Left renal cortex interstitium (tissue), 4 donors: ENCODE measurements around the gene ORAI2. TPM values are rescaled to one million over a fixed set of nuclear protein-coding genes. Genes with fewer than 3 reads are reported as not detected.
"Not testable (repeated sequence)": the region's sequence is repeated elsewhere in the genome, so short reads cannot be mapped to it uniquely, and the experiment has no call there.

ENCODE experiments used
- DNase-seq, 4 donors: peaks; one replicate each; pipeline ENCODE4 v3.0.0-alpha.2; 2013; ENCODE audit warnings: low read depth in 4 of 4, low spot score in 2 of 4, missing footprints in 1 of 4
- polyA plus RNA-seq, 4 donors: library from polyadenylated mRNA; unstranded; fragments of 120-200 nt; gene quantifications; one replicate each; pipeline ENCODE4 v1.2.1, GENCODE V29; 2013; ENCODE audit not compliant: insufficient read length in 4 of 4

The ORAI2 gene
- 10 to 100 TPM; 16.7 to 28.7 (median 22.5) TPM for polyA plus RNA-seq

- DNase-seq = no peak
Observed at GRCh38 chr7:102433219-102434038, at the start of gene ORAI2. Gene ORAI2 (plus strand): TSS chr7:102433575. CDS start chr7:102438957, 5,382 bp downstream.

- DNase-seq = no peak
Observed at GRCh38 chr7:102387064-102387463, 46.3 kb upstream of the ORAI2 start.

GRCh38 chr7:102389810-102390209, 43.6 kb upstream of the ORAI2 start:
- no peak for DNase-seq

GRCh38 chr7:102390697-102391484, 42.5 kb upstream of the ORAI2 start:
- peak in 2 of 4 donors; percentile 62 to 63 for DNase-seq

GRCh38 chr7:102392330-102392729, 41.0 kb upstream of the ORAI2 start:
- DNase-seq = no peak

- no peak for DNase-seq
Observed at GRCh38 chr7:102393467-102393866, 39.9 kb upstream of the ORAI2 start.

- no peak for DNase-seq
Observed at GRCh38 chr7:102395592-102395872, 37.8 kb upstream of the ORAI2 start.

- DNase-seq = peak; percentile 80 to 85 (median 82)
Observed at GRCh38 chr7:102395873-102396709, 37.3 kb upstream of the ORAI2 start, which contains the start of gene PRKRIP1. Gene PRKRIP1 (plus strand): TSS chr7:102396363. CDS start chr7:102396412, 49 bp downstream.

GRCh38 chr7:102396710-102397019, 36.7 kb upstream of the ORAI2 start:
- DNase-seq = peak in 1 of 4 donors; percentile 39

GRCh38 chr7:102398543-102398942, 34.8 kb upstream of the ORAI2 start:
- DNase-seq = no peak

- DNase-seq = no peak
Observed at GRCh38 chr7:102400360-102400759, 33.0 kb upstream of the ORAI2 start.

- DNase-seq = no peak
Observed at GRCh38 chr7:102403563-102403962, 29.8 kb upstream of the ORAI2 start.

- no peak for DNase-seq
Observed at GRCh38 chr7:102404005-102404861, 29.1 kb upstream of the ORAI2 start.

GRCh38 chr7:102404862-102405188, 28.6 kb upstream of the ORAI2 start:
- not testable (repeated sequence) for DNase-seq

- no peak for DNase-seq
Observed at GRCh38 chr7:102407910-102408309, 25.5 kb upstream of the ORAI2 start.

- not testable (repeated sequence) for DNase-seq
Observed at GRCh38 chr7:102408530-102408929, 24.8 kb upstream of the ORAI2 start.

- no peak for DNase-seq
Observed at GRCh38 chr7:102409340-102409739, 24.0 kb upstream of the ORAI2 start.

GRCh38 chr7:102410123-102410522, 23.3 kb upstream of the ORAI2 start:
- no peak for DNase-seq

- no peak for DNase-seq
Observed at GRCh38 chr7:102410918-102411317, 22.5 kb upstream of the ORAI2 start.

- DNase-seq = no peak
Observed at GRCh38 chr7:102412548-102412947, 20.8 kb upstream of the ORAI2 start.
